ENCODE measurements around the gene MOB3B.

MOB3B gene

DNA sequence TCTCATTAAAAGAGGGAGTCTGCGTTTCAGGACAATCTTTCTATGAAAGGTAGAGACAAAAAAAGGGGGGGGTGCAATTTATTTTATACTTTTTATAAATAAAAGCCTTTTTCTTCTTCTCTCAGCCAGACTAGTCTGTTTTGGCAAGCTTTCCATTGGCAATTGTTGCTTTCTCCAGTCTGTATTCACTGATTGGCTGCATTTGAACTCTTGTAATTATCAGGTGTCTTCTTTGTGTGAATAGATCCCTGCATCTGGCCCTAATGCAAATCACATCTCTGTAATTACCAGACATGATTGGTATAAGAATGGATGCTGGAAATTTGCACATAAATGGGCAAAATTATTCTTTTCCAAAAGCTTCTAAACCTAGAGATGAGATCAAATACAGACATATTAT is 225.1 kb downstream of the MOB3B start:
- H3K4me2 ChIP-seq (ENCODE audit: low read length) = no peak overlapping the region
- no CpG with 5 or more reads among the region's 1 CpG for WGBS (ENCODE audit: extremely low coverage, insufficient coverage, insufficient read length)
- no peaks in the 10 kb centered on the region for H3K9me3 ChIP-seq (ENCODE audit: insufficient read depth, low read depth, low read length)
- no peak overlapping the region for H4K8ac ChIP-seq (ENCODE audit: low read depth, low read length)
- H4K12ac ChIP-seq (ENCODE audit: low read depth, low read length) = no peak overlapping the region
- no peak for DNase-seq
- H3K27ac ChIP-seq (ENCODE audit: low read depth, low read length) = no peak overlapping the region
- peaks cover 2 to 4% of the 10 kb centered on the region in 2 experiments for H3K4me1 ChIP-seq (ENCODE audit: control insufficient read depth in 1 of 2, insufficient read depth in 2 of 2, low read length in 2 of 2)
- H3K4me3 ChIP-seq (ENCODE audit: low read depth, low read length) = no peak overlapping the region
- H3K36me3 ChIP-seq (ENCODE audit: control insufficient read depth in 1 of 2, insufficient read depth in 2 of 2, low read length in 2 of 2) = no peaks in the 10 kb centered on the region
- no peak overlapping the region for H2BK5ac ChIP-seq (ENCODE audit: low read depth, low read length, poor library complexity)
- H3K4ac ChIP-seq (ENCODE audit: low read depth, low read length) = no peak overlapping the region
- H2AK5ac ChIP-seq (ENCODE audit: low read length) = no peak overlapping the region
- H3K9ac ChIP-seq (ENCODE audit: low read length) = no peak overlapping the region
- H3K27me3 ChIP-seq (ENCODE audit: insufficient read depth, low read length) = no peaks in the 10 kb centered on the region
- H2AFZ ChIP-seq (ENCODE audit: insufficient read depth, low read length, poor library complexity) = no peak overlapping the region
- no peak overlapping the region for H2BK12ac ChIP-seq (ENCODE audit: low read length)
- no peak overlapping the region for H3K14ac ChIP-seq (ENCODE audit: low read length)
- H3K23ac ChIP-seq (ENCODE audit: low read length) = no peak overlapping the region
- no peak overlapping the region for H2BK120ac ChIP-seq (ENCODE audit: insufficient read depth, low read length, poor library complexity)
- H4K91ac ChIP-seq (ENCODE audit: low read depth, low read length) = no peak overlapping the region
- no peaks in the 10 kb centered on the region for H3K79me2 ChIP-seq (ENCODE audit: control insufficient read depth, insufficient read depth, low read length, poor library complexity)
- H3K79me1 ChIP-seq (ENCODE audit: low read length) = peaks cover 2% of the 10 kb centered on the region
- H3K18ac ChIP-seq (ENCODE audit: low read length) = no peak overlapping the region

DNA sequence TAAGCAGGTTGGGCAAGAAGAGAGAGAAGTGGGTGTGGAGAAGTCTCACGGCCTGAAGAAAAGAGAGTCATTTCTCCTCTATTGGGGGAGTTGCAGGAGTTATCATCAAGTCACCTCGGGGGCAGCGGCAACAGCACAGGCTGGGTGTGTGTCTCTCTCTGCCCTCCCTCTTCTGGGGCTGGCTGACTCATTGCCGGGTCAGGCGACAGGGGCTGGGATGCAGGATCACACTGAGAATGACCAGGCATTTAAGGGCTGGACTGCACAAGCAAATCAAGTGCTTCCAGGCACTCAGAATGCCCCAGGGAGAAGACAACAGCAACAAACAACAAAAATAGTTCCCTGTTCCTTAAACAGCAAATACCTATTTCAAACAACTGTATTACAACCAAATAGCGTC is 226.4 kb downstream of the MOB3B start:
- H3K14ac ChIP-seq (ENCODE audit: low read length) = no peak overlapping the region
- H2BK120ac ChIP-seq (ENCODE audit: insufficient read depth, low read length, poor library complexity) = no peak overlapping the region
- H3K9ac ChIP-seq (ENCODE audit: low read length) = no peak overlapping the region
- no peak overlapping the region for H4K12ac ChIP-seq (ENCODE audit: low read depth, low read length)
- H3K4ac ChIP-seq (ENCODE audit: low read depth, low read length) = no peak overlapping the region
- H2AFZ ChIP-seq (ENCODE audit: insufficient read depth, low read length, poor library complexity) = no peak overlapping the region
- H3K23ac ChIP-seq (ENCODE audit: low read length) = no peak overlapping the region
- no peaks in the 10 kb centered on the region for H3K9me3 ChIP-seq (ENCODE audit: insufficient read depth, low read depth, low read length)
- H3K79me2 ChIP-seq (ENCODE audit: control insufficient read depth, insufficient read depth, low read length, poor library complexity) = no peaks in the 10 kb centered on the region
- H4K8ac ChIP-seq (ENCODE audit: low read depth, low read length) = no peak overlapping the region
- H2AK5ac ChIP-seq (ENCODE audit: low read length) = no peak overlapping the region
- peaks cover 2 to 4% of the 10 kb centered on the region in 2 experiments for H3K4me1 ChIP-seq (ENCODE audit: control insufficient read depth in 1 of 2, insufficient read depth in 2 of 2, low read length in 2 of 2)
- peaks cover 2% of the 10 kb centered on the region for H3K79me1 ChIP-seq (ENCODE audit: low read length)
- no peak overlapping the region for H3K4me3 ChIP-seq (ENCODE audit: low read depth, low read length)
- peak overlapping the region; percentile 69 for H3K27ac ChIP-seq (ENCODE audit: low read depth, low read length)
- no peak overlapping the region for H2BK12ac ChIP-seq (ENCODE audit: low read length)
- H3K36me3 ChIP-seq (ENCODE audit: control insufficient read depth in 1 of 2, insufficient read depth in 2 of 2, low read length in 2 of 2) = no peaks in the 10 kb centered on the region
- peak; percentile 86 to 88 for DNase-seq
- peak overlapping the region; percentile 56 for H3K4me2 ChIP-seq (ENCODE audit: low read length)
- no peak overlapping the region for H4K91ac ChIP-seq (ENCODE audit: low read depth, low read length)
- peak overlapping the region; percentile 22 for H2BK5ac ChIP-seq (ENCODE audit: low read depth, low read length, poor library complexity)
- H3K27me3 ChIP-seq (ENCODE audit: insufficient read depth, low read length) = no peaks in the 10 kb centered on the region
- WGBS (ENCODE audit: extremely low coverage, insufficient coverage, insufficient read length) = no CpG with 5 or more reads among the region's 6 CpGs
- no peak overlapping the region for H3K18ac ChIP-seq (ENCODE audit: low read length)

DNA sequence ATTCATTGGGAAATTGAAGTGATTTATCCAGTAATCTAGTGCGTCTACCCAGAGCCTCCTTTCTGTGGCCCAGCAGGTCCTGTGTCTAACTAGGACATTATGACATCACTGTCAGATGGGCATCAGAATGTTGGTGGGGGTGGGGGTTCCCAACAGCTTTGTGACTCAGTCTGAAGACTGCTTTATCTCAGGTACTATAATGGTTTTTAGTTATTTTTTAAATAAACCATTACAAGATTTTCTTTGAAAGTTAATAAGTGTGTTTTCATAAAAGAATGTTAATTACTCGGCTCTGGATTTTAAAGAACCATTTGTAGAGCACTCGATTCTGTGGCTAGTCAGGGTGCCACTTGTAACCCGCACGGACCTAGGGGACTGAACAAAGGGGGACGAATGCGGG is 232.6 kb downstream of the MOB3B start, which contains the start of gene EQTN:
Gene EQTN (minus strand): TSS at position 101 of the 400 bp plus-strand sequence. CDS start 95 bp downstream, at position 6.
- H3K4me3 ChIP-seq (ENCODE audit: low read depth, low read length) = no peak within 1 kb of the TSS
- no peak within 1 kb of the TSS for H2AFZ ChIP-seq (ENCODE audit: insufficient read depth, low read length, poor library complexity)
- no CpG with 5 or more reads among the region's 7 CpGs for WGBS (ENCODE audit: extremely low coverage, insufficient coverage, insufficient read length)
- no peak within 1 kb of the TSS for H2BK5ac ChIP-seq (ENCODE audit: low read depth, low read length, poor library complexity)
- H3K27me3 ChIP-seq (ENCODE audit: insufficient read depth, low read length) = no peaks in the 10 kb centered on the region
- H3K36me3 ChIP-seq (ENCODE audit: control insufficient read depth in 1 of 2, insufficient read depth in 2 of 2, low read length in 2 of 2) = no peaks in the 10 kb centered on the region
- H3K9me3 ChIP-seq (ENCODE audit: insufficient read depth, low read depth, low read length) = no peaks in the 10 kb centered on the region
- H4K8ac ChIP-seq (ENCODE audit: low read depth, low read length) = no peak within 1 kb of the TSS
- H3K14ac ChIP-seq (ENCODE audit: low read length) = no peak within 1 kb of the TSS
- peaks cover 0 to 4% of the 10 kb centered on the region in 2 experiments for H3K4me1 ChIP-seq (ENCODE audit: control insufficient read depth in 1 of 2, insufficient read depth in 2 of 2, low read length in 2 of 2)
- H3K9ac ChIP-seq (ENCODE audit: low read length) = no peak within 1 kb of the TSS
- H2BK12ac ChIP-seq (ENCODE audit: low read length) = no peak within 1 kb of the TSS
- no peak within 1 kb of the TSS for H3K4me2 ChIP-seq (ENCODE audit: low read length)
- no peak within 1 kb of the TSS for H3K23ac ChIP-seq (ENCODE audit: low read length)
- no peaks in the 10 kb centered on the region for H3K79me2 ChIP-seq (ENCODE audit: control insufficient read depth, insufficient read depth, low read length, poor library complexity)
- H3K79me1 ChIP-seq (ENCODE audit: low read length) = no peaks in the 10 kb centered on the region
- no peak within 1 kb of the TSS for H2AK5ac ChIP-seq (ENCODE audit: low read length)
- H3K18ac ChIP-seq (ENCODE audit: low read length) = no peak within 1 kb of the TSS
- no peak within 1 kb of the TSS for H3K27ac ChIP-seq (ENCODE audit: low read depth, low read length)
- DNase-seq = no peak
- no peak within 1 kb of the TSS for H3K4ac ChIP-seq (ENCODE audit: low read depth, low read length)
- no peak within 1 kb of the TSS for H2BK120ac ChIP-seq (ENCODE audit: insufficient read depth, low read length, poor library complexity)
- no peak within 1 kb of the TSS for H4K12ac ChIP-seq (ENCODE audit: low read depth, low read length)
- H4K91ac ChIP-seq (ENCODE audit: low read depth, low read length) = no peak within 1 kb of the TSS

DNA sequence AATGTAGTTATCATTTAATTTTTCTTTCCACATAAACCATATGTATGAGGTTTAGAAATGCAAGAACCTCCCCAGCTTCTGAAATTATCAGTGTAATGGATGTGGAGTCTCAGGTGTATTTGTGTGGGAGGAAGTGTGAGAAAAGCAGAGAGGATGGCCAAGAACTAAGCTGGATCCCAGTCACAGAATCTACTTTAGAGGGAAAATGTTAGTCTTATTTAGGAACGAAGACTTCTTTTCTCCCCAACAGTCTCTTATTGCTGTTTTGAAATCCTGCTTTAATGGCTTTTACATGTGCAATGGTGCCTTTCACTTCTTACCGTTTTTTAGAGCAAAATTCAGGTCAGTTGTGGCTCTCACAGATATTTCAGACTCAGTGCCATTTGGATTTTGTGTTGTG is 235.6 kb downstream of the MOB3B start:
- H3K4me3 ChIP-seq (ENCODE audit: low read depth, low read length) = no peak overlapping the region
- no CpG with 5 or more reads among the region's 2 CpGs for WGBS (ENCODE audit: extremely low coverage, insufficient coverage, insufficient read length)

More for the DNA sequence above, 235.6 kb downstream of the MOB3B start:
- Histone ChIP-seq H2AFZ (ENCODE audit: insufficient read depth, low read length, poor library complexity) (no peak overlapping the region), H3K36me3 (ENCODE audit: control insufficient read depth in 1 of 2, insufficient read depth in 2 of 2, low read length in 2 of 2) (no peaks in the 10 kb centered on the region), H3K14ac (ENCODE audit: low read length) (no peak overlapping the region), H2BK12ac (ENCODE audit: low read length) (no peak overlapping the region), H3K27ac (ENCODE audit: low read depth, low read length) (no peak overlapping the region), H2BK120ac (ENCODE audit: insufficient read depth, low read length, poor library complexity) (no peak overlapping the region), H4K91ac (ENCODE audit: low read depth, low read length) (no peak overlapping the region), H3K23ac (ENCODE audit: low read length) (no peak overlapping the region), H4K12ac (ENCODE audit: low read depth, low read length) (no peak overlapping the region), H3K4ac (ENCODE audit: low read depth, low read length) (no peak overlapping the region), H3K4me1 (ENCODE audit: control insufficient read depth in 1 of 2, insufficient read depth in 2 of 2, low read length in 2 of 2) (peaks cover 0 to 4% of the 10 kb centered on the region in 2 experiments), H2BK5ac (ENCODE audit: low read depth, low read length, poor library complexity) (no peak overlapping the region), H3K79me2 (ENCODE audit: control insufficient read depth, insufficient read depth, low read length, poor library complexity) (no peaks in the 10 kb centered on the region), H2AK5ac (ENCODE audit: low read length) (no peak overlapping the region), H3K9ac (ENCODE audit: low read length) (no peak overlapping the region), H3K9me3 (ENCODE audit: insufficient read depth, low read depth, low read length) (no peaks in the 10 kb centered on the region), H4K8ac (ENCODE audit: low read depth, low read length) (no peak overlapping the region), H3K18ac (ENCODE audit: low read length) (no peak overlapping the region), H3K79me1 (ENCODE audit: low read length) (no peaks in the 10 kb centered on the region), H3K4me2 (ENCODE audit: low read length) (no peak overlapping the region), H3K27me3 (ENCODE audit: insufficient read depth, low read length) (no peaks in the 10 kb centered on the region)
- DNase-seq = no peak

Data from trophoblast cell (in vitro differentiated cells and primary cell).